A172 (cell line): Measurements from ENCODE around the gene CHD2. TPM values are rescaled to one million over a fixed set of nuclear protein-coding genes. Genes with fewer than 3 reads are reported as not detected.
A peak's percentile ranks its signal among the peaks of the same experiment; 100 is the strongest.
"Not testable (repeated sequence)": the region's sequence is repeated elsewhere in the genome, so short reads cannot be mapped to it uniquely, and the experiment has no call there.

ENCODE experiments used
- DNase-seq: peaks from one replicate; pipeline ENCODE4 v3.0.0-alpha.2; 2015; ENCODE audit warnings: low spot score
- total RNA-seq: library from RNA; depleted of rRNA; stranded (reverse); fragments of >200 nt; shearing (Covaris generic); gene quantifications from 2 replicates; pipeline ENCODE4 v1.2.3, GENCODE V29; 2014

The CHD2 gene
- total RNA-seq, 1 experiment from 2014 or later: 21.2 TPM

DNA sequence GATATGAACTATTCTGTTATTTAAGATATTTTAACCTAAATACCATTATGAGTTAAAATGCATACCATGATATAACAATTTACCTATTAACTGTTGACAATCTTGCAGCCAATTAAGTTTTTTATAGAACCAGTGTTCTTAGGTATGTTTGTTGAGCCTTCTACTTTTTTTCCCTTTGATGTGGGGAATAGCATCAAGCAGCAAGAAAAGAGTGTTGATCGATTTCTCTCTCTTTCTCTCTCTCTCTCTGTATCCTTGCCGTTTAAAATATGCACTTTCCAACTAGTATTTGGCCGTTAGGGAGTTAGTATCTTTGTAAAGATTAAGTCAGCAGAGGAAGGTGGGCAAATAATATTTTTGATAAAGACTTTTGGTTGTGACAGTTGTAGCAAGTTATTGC lies 5.9 kb downstream of the CHD2 start:
- no peak for DNase-seq

DNA sequence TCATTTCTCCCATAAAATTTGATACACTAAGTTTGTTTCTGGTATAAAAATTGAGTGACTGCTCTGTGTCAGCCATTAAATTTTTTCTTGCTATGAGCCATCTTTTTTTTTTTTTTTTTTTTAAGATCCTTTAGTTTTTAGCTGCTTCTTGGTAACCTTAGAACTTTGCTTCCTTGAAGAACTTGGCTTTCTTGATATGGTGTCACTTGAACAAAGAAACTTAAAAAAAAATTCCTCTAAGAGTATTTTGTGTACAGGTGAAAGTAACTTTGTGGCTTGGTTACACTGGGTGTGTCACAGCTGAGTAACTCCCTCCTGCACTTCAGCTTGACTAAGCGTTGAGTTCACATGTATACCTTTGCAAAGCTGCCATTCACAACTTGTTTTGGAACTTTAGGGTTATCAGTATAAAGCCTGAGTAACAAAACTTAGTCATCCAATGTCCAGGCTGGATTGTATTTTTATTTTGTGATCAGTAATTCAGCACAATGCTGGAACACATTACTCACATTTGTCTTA lies 6.5 kb downstream of the CHD2 start:
- peak; percentile 77 for DNase-seq

DNA sequence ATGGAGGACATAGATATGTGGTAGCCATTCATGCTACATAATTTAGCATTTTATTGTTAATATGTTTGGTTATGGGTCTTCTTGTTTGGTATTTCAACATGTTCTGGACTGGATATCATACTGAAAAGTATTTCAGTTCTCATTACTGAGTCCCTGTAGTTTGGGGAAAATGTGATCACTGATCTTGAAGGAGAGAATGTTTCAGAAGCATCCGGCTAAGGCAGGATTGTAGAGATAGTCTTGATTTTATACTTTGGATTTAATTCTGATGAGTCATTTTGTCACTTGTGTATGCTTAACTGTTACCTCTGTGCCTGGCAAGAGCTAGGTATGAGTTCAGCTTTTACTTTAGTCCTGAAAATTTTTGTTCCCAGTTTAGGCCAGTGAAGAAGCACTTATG lies 7.1 kb downstream of the CHD2 start:
- peak; percentile 60 for DNase-seq

DNA sequence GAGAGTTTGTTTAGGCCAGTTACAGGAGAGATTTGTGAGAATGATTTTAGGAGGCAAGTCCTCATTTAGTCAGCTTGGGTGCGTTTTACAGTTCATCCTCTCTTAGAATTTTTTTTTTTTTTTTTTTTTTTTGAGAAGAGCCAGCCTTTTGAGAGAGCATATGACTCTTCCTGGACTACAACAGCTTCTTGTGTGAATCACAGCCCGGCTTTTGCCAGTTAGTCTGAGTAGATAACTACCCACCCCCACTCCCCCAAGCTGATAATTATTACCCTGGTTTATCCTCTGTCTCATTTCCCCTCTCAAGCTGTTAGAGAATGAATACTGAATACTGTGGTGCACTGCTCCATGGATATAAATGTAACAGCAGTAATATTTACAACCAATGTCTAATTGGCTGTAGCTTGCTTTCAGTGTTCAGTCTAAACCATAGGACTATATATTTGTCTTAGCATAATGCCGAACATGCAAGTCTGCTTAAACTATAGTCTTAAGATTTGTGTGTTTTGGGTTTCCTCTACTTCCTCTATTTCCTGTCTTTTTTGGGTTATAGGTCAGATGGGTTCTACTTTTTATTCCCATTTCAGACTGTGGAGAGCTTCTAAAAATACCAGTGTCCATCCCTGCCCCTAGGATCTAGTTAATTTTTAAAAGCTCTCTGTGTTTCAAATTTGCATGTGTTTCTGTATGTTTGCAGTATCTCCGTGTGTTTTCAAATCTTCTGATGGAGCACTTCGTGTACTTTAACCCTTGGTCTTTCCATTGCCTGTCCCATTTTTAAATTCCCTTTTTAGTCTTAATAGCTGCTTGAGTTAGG lies 8.0 kb downstream of the CHD2 start:
- DNase-seq: peak; percentile 87

DNA sequence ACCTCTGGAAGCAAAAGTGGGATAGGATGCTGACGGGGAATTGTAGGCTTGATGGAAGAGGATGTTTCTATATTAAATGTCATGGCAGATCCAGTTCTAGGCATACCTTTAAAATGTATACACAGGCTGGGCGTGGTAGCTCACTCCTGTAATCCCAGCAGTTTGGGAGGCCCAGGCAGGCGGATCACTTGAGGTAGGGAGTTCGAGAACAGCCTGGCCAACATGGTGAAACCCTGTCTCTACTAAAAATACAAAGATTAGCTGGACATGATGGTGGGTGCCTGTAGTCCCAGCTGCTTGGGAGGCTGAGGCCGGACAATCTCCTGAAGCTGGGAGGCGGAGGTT lies 8.6 kb downstream of the CHD2 start:
- DNase-seq: no peak

DNA sequence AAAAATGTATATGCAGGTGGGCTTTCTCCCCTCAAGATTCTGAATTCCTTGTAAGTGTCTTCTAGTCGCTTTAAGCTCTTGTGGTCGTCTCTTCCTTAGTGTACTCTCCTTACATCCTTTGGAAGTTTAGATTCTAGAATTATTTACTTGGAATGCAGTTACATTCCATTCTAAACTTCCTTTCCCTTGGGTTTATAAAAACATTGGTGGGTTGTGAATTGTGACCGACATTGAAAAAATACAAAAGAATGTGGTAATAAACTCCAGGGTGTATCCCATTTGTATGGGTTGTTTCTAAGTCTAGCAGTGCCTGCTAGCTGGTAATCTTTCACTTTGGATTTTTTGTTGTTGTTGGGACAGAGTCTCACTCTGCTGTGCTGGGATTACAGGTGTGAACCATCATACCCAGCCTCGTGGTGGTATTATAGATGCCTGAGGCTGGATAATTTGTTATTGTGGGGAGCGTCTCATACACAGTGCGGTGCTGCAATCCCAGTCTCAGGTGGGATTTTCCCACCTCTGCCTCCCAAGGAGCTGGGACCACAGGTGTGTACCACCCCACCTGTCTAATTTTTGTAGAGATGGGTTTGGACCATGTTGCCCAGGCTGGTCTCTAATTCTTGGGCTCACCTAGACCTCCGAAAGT lies 9.1 kb downstream of the CHD2 start:
- peak; percentile 60 for DNase-seq

DNA sequence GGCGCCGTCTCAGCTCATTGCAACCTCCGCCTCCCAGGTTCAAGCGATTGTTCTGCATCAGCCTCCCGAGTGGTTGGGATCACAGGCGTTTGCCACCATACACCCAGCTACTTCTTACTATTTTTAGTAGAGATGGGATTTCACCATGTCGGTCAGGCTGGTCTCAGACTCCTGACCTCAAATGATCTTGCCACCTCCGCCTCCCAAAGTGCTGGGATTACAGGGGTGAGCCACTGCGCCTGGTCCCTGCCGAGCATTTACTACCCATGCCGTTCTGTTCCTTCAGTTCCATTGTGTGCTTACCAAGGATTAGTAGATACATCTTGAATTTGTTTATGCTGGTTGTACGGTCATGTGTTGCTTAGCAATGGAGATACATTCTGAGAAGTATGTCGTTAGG lies 10.3 kb downstream of the CHD2 start:
- no peak for DNase-seq

DNA sequence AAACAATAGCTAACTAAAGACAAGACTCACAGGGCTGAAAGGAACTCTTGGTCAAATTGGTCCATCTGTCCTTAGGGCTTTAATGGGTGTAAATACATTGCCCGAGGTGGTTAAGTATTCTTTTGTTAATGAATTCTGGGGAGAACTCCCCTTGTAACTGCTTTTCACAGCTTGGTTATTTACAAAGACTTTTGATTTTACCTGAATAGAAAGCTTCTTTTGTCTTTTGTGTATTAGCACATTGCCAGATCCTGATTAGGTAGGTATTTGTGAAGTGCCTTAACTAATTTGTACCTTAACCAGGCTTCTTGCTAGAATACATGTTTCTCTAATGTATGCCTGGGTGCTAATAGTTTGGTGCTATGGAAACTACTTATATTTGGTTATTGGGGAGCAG lies 14.0 kb downstream of the CHD2 start:
- no peak for DNase-seq

DNA sequence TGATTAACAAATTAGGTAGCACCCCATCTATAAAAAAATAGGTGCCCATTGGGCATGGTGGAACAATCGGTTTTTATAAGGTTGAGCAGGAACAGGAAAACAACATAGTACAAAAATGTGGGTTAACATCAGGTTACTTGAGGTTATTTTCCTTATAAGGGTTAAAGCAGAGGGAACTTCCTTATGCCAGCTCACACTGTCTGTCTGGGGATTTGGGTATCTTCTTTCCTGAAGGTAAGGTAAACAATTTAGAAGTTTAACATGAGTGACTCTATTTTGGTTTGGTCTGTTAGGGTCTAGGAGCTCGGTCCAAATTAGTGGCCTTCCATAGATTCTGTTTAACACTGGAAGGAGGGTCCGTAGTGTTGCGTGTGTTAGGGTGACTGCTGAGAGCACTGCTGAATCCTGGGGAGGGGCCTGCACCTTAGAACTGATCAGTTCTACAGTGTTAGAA lies 14.7 kb downstream of the CHD2 start:
- peak; percentile 31 for DNase-seq

DNA sequence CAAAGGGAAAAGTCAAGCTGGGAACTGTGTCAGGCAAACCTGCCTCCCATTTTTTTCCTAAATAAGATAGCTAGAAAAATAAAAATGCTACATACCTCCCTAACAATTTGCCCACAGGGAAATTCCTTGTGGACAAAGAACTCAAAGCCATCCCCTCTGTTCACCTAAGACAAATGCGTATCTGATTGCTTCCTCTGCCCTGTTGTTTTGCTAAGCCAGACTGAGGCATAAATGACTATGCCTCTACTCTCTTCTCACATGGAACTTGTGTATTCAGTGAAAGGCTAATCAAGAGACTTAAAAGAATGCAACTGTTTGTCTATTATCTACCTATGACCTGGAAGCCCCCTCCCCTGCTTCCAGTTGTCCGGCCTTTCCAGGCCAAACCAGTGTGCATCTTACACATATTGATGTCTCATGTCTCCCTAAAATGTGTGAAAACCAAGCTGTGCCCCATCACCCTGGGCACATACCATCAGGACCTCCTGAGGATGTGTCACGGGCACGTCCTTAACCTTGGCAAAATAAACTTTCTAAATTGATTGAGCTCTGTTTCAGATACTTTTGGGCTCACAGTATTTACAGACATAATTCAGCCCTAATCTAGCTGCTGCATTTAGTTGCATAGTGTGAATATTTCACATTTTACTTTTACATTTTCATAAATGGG lies 15.8 kb downstream of the CHD2 start:
- DNase-seq: no peak

DNA sequence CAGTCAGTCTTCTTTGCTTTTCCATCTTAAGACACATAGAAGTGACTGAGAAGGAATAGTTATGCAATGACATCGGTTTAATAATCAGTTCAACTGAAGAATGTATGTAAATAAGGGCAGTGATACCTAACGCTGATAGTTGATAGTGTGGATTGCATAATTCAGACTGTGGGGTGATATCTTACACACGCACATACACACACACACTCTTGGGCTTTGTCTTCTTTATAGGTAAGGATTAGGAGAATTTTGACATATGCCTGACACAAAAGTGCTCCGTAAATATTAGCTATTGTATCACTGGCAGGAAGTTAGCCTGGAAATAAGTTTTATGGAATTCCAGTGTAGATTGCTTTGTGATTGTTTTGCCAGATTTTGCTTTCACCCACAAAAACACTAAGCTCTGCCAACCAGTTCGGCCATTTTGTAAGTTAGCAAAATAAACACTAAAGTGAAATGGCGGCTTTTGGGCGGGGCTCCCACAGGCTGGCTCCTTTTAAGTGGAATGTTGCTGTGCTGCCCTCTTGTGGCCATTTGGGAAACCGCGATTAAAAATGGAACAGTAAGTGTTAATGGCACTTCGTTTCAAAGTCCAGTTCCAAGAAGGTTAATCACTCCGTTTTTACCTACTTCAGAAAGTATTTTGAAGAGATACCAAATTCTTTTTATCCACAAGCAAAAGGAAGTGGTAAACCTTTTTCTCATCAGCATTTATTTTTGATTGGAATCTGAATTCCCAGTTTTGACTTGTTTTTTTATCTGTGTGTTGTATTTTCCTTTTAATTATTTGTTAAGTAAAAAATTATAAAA lies 17.7 kb downstream of the CHD2 start:
- peak; percentile 91 for DNase-seq

DNA sequence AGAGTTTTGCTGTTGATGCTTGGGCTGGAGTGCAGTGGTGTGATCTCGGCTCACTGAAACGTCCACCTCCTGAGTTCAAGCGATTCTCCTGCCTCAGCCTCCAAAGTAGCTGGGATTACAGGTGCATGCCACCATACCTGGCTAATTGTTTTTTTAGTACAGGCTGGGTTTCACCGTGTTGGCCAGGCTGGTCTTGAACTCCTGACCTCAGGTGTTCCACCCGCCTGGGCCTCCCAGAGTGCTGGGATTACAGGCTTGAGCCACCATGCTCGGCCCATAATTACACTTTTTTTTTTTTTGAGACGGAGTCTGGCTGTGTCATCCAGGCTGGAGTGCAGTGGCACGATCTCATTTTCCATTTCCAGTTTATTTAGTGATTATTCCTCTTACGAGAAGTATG lies 18.8 kb downstream of the CHD2 start:
- DNase-seq: not testable (repeated sequence)

DNA sequence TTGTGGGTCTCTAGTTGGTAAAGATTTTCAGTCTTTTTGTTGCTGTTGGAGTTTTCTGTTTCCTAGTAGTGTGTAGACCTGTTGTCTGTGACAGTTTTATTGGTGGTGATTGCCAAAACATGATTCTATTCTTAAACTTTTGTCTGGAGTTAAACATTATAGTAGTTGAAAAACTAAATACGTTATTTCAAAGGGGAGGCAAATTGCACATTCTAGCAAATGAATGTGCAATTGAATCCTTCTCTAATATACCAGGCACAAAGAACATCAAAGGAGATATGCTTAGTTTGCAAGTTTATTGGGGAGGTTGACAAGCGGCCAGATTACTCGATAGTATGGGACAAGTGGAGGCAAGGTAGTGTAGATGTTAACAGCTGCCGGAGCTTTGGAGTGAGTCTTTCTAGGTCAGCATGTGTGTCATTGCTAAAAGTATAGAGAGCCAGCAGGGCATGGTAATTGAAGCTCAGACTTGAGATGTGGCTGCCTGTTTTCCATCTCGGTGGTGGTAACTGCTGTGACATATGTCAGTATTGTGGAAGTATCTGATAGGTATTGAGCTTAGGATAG lies 20.6 kb downstream of the CHD2 start:
- no peak for DNase-seq

DNA sequence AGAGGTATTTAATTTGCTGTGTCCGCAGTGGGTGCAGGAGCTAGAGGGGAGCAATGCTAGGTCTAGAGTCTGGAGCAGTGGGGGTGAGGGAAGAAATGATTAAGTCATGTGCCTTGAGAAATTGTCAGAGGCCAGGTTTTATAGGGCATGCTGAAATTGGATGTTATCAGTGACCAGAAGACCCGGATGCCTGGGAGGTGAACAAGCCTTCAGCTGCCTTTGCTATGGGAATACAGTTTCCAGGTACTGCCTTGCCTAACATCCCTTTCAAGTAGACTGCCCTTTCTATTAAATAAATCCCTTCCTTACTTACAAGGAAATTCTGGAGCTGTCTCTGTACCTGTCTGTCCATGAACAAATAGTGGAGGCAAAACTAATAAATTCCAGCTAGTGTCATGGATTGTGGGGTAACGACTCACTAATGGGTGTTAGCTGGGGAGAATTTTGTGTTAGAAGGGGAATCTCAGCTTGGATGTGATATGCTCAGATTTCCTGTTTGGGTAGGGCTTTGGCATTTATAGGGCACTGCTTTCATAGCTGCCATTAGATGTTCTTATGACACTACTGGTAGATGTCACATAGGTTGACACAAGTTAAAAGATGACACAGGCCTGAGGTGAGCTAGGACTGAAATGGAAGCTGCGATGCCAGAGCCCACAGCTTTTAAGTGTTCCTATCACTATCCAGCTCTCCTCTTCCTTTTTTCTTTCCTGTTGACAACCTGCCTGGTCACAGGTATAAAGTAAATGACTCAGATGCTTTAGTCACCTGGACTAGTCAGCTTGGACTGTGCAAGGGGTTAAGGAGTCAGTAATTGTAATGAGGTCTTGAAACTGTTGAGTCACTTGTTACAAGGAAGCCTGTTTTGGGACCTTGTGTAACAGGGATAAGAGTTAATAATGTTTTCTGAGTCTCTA lies 21.3 kb downstream of the CHD2 start:
- DNase-seq: peak; percentile 54

DNA sequence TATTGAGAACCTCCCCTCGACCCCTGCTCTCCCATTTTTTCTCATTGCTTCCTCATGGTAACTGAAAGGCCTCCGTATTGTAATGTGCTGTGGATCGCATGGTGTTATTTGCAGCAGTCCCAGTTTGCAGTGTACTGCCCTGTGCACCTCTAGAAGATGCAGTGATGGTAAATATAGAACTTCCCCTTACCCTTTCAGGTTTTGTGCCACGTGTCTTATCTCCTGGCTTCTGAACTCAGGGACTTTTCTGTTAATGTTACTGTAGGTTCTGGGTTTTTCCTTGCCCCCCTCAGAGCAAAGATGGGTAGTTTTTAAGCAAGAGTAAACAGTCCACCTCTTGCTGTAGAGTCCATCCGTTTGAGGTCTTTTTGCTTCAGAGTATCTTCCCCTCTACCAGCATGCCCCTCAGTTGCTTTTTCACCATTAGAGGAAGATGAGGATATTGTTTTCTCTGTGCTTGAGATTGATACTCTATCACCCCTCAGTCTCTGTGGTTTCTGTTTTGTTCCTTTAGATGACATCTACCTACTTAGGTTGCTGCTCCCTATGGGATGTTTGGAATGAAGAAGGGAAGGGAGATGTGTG lies 22.4 kb downstream of the CHD2 start:
- no peak for DNase-seq

DNA sequence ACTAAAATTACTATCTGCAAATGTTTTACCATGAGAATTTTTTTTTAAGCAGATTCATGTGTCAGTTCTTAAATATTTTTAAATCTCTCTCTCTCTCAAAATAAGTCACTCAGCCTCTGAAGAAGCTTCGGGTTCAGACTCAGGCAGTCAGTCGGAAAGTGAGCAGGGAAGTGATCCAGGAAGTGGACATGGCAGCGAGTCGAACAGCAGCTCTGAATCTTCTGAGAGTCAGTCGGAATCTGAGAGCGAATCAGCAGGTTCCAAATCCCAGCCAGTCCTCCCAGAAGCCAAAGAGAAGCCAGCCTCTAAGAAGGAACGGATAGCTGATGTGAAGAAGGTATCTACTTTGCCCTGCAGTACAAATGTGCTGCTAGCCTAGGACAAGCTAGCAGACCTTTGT lies 24.1 kb downstream of the CHD2 start:
- no peak for DNase-seq

DNA sequence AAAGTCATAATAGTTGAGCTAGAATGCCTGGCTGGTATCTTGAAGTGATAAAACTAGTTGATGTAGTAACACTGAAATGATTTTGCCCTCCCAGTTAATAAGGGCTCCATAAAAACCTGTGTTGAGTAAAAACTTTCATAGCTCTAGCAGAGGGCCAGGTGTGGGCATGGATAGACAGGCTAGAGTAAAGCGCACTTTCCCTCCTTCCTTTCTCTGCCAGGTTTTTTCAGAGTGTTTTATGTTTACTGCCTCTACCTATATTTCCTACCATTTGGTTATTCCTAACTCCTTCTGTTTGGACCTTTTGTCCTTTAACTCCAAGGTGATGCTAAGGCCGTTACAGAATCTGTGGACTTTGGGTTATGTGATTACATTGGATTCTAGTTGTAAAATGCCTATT lies 25.3 kb downstream of the CHD2 start:
- DNase-seq: no peak

DNA sequence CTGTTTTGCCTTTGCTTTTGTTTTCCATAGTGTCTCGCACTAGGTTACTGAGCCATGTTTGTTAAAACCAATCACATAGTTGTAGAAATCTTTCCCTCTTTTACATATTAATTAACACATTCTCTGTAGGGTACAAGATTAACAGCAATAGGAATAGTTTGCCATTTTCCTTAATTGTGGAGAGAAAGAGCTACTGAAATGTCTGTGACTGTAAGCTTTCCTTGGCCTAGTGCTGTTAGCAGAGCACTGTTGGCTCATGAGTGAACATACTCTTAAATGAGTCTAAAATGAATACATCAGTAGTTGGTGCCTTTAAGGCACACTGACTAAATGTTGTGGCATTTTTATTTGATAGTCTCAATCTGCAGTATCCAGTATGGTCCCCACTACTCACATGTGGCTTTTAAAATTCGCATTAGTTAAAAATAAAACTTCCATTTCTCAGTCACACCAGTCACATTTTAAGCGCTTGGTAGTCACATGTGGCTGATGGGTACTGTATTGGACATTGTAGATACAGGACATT lies 28.2 kb downstream of the CHD2 start:
- no peak for DNase-seq

DNA sequence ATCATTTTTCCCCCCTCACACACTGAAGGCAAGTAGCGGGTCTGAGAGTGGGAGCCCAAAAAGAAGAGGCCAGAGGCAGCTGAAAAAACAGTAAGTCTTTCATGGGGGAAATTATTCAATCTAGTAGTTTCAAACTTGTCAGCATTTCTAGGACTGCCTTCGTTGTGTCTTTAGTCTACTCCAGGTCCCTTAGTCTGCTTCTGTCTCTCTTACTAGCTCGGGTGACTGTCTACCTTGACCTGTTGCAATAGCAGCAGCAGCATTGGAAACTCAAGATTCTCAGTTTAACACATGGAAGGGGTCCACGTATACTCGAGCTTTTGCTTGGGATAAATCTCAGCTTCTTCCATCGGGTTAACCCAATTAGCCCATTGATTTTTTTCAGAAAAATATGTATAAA lies 28.9 kb downstream of the CHD2 start:
- DNase-seq: no peak
